HepG2 (cell line): ENCODE results near the gene LBX2. TPM values are rescaled to one million over a fixed set of nuclear protein-coding genes. Genes with fewer than 3 reads are reported as not detected.

Source experiments
- CC2D1A ChIP-seq: sonication (generic); formaldehyde crosslinking; IDR thresholded peaks from 2 replicates; pipeline ENCODE4 v1.8.1; 2023; ENCODE audit warnings: mild to moderate bottlenecking, missing genetic modification reagents
- FOXO1 ChIP-seq: sonication (generic); formaldehyde crosslinking; IDR thresholded peaks from 2 replicates; pipeline ENCODE4 v1.4.0; 2020; ENCODE audit warnings: missing genetic modification reagents
- GZF1 ChIP-seq: sonication (generic); formaldehyde crosslinking; IDR thresholded peaks from 2 replicates; pipeline ENCODE4 v1.5.1; 2020; ENCODE audit warnings: mild to moderate bottlenecking, missing genetic modification reagents
- HOXA3 ChIP-seq: sonication (generic); formaldehyde crosslinking; IDR thresholded peaks from 2 replicates; pipeline ENCODE4 v1.5.0; 2020; ENCODE audit warnings: missing genetic modification reagents
- MAX ChIP-seq: IDR thresholded peaks from 2 replicates; pipeline ENCODE4 v1.6.1; 2012; ENCODE audit warnings: inconsistent platforms
- NR2F2 ChIP-seq: IDR thresholded peaks from 2 replicates; pipeline ENCODE4 v1.6.1; 2012; ENCODE audit warnings: low read depth, inconsistent platforms, borderline replicate concordance
- NRL ChIP-seq: sonication (generic); formaldehyde crosslinking; IDR thresholded peaks from 2 replicates; pipeline ENCODE4 v1.5.0; 2020; ENCODE audit warnings: missing genetic modification reagents, mild to moderate bottlenecking, moderate library complexity, borderline replicate concordance
- PHF8 ChIP-seq: sonication (generic); formaldehyde crosslinking; IDR thresholded peaks from 2 replicates; pipeline ENCODE4 v1.5.0; 2020; ENCODE audit warnings: missing genetic modification reagents
- SP2 ChIP-seq: sonication (generic); formaldehyde crosslinking; IDR thresholded peaks from 2 replicates; pipeline ENCODE4 v1.5.1; 2020; ENCODE audit warnings: mild to moderate bottlenecking, missing genetic modification reagents
- TRIM24 ChIP-seq: sonication (generic); formaldehyde crosslinking; IDR thresholded peaks from 2 replicates; pipeline ENCODE4 v1.8.0; 2022; ENCODE audit warnings: mild to moderate bottlenecking, missing genetic modification reagents
- ZNF17 ChIP-seq: sonication (generic); formaldehyde crosslinking; IDR thresholded peaks from 2 replicates; pipeline ENCODE4 v1.5.0; 2020; ENCODE audit warnings: mild to moderate bottlenecking, missing genetic modification reagents
- ZNF263 ChIP-seq: sonication (generic); formaldehyde crosslinking; IDR thresholded peaks from 2 replicates; pipeline ENCODE4 v1.4.0; 2020; ENCODE audit warnings: missing genetic modification reagents
- ZNF737 ChIP-seq: sonication (generic); formaldehyde crosslinking; IDR thresholded peaks from 2 replicates; pipeline ENCODE4 v1.5.0; 2020; ENCODE audit warnings: missing genetic modification reagents, mild to moderate bottlenecking, borderline replicate concordance
- ZXDC ChIP-seq: sonication (generic); formaldehyde crosslinking; IDR thresholded peaks from 2 replicates; pipeline ENCODE4 v1.5.0; 2020; ENCODE audit warnings: mild to moderate bottlenecking, missing genetic modification reagents
- polyA plus RNA-seq, 8 experiments: library from polyadenylated mRNA; depleted of rRNA in 3 of 8; stranded (reverse) in 7 of 8; unstranded in 1 of 8; fragments of >200 nt; fragmentation: Illumina TruSeq in 4 of 8; extraction: Trizol in 4 of 8; gene quantifications; 2 replicates each; pipeline versions ENCODE4 v1.2.1 to v1.2.3, GENCODE V29; 2011 to 2016; ENCODE audit warnings: low read depth in 4 of 8, missing spikeins in 1 of 8, mixed read lengths in 1 of 8; ENCODE audit not compliant: insufficient read depth in 1 of 8
- total RNA-seq, 5 experiments: library from RNA; depleted of rRNA; stranded (reverse); fragments of >200 nt; fragmentation: Illumina TruSeq; extraction: Trizol; gene quantifications; 2 replicates each; pipeline ENCODE4 v1.2.3, GENCODE V29; 2016; ENCODE audit warnings: low read depth in 1 of 5
- TF ChIP-seq, protein P1 (sequence below): sonication (generic); formaldehyde crosslinking; conservative IDR thresholded peaks from 2 replicates; pipeline ENCODE4 v1.4.0; 2020; ENCODE audit warnings: missing genetic modification reagents
- TF ChIP-seq, protein P2 (sequence below): IDR thresholded peaks from 2 replicates; pipeline ENCODE4 v1.4.0; 2020; ENCODE audit warnings: mild to moderate bottlenecking, missing genetic modification reagents
- TF ChIP-seq, protein P3 (sequence below): sonication (generic); formaldehyde crosslinking; IDR thresholded peaks from 2 replicates; pipeline ENCODE4 v1.8.0; 2023; ENCODE audit warnings: mild to moderate bottlenecking, missing genetic modification reagents

LBX2 gene
- total and polyA plus RNA-seq, 2 of the 13 experiments (the other 11 are each of a cell fraction or from before 2014, with no cell fraction given), result 6.4 to 8.1 TPM

- TF ChIP-seq, protein P1, sequence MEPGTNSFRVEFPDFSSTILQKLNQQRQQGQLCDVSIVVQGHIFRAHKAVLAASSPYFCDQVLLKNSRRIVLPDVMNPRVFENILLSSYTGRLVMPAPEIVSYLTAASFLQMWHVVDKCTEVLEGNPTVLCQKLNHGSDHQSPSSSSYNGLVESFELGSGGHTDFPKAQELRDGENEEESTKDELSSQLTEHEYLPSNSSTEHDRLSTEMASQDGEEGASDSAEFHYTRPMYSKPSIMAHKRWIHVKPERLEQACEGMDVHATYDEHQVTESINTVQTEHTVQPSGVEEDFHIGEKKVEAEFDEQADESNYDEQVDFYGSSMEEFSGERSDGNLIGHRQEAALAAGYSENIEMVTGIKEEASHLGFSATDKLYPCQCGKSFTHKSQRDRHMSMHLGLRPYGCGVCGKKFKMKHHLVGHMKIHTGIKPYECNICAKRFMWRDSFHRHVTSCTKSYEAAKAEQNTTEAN (CRISPR knock-in tag), result no peak
- TF ChIP-seq NR2F2, result peak; percentile 54; the same call in 1 of the 2 replicates
- no peak for TF ChIP-seq ZNF737 (CRISPR knock-in tag)
- 0 out of 2 replicates have a peak, but pooled peaks have one; percentile 41 for TF ChIP-seq PHF8 (CRISPR knock-in tag)
- TF ChIP-seq MAX, result peak; percentile 75
- TF ChIP-seq HOXA3, result no peak; the same call in 1 of the 2 replicates
- TF ChIP-seq, protein P2, sequence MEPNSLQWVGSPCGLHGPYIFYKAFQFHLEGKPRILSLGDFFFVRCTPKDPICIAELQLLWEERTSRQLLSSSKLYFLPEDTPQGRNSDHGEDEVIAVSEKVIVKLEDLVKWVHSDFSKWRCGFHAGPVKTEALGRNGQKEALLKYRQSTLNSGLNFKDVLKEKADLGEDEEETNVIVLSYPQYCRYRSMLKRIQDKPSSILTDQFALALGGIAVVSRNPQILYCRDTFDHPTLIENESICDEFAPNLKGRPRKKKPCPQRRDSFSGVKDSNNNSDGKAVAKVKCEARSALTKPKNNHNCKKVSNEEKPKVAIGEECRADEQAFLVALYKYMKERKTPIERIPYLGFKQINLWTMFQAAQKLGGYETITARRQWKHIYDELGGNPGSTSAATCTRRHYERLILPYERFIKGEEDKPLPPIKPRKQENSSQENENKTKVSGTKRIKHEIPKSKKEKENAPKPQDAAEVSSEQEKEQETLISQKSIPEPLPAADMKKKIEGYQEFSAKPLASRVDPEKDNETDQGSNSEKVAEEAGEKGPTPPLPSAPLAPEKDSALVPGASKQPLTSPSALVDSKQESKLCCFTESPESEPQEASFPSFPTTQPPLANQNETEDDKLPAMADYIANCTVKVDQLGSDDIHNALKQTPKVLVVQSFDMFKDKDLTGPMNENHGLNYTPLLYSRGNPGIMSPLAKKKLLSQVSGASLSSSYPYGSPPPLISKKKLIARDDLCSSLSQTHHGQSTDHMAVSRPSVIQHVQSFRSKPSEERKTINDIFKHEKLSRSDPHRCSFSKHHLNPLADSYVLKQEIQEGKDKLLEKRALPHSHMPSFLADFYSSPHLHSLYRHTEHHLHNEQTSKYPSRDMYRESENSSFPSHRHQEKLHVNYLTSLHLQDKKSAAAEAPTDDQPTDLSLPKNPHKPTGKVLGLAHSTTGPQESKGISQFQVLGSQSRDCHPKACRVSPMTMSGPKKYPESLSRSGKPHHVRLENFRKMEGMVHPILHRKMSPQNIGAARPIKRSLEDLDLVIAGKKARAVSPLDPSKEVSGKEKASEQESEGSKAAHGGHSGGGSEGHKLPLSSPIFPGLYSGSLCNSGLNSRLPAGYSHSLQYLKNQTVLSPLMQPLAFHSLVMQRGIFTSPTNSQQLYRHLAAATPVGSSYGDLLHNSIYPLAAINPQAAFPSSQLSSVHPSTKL (CRISPR knock-in tag), result peak; percentile 45; the same call in 1 of the 2 replicates
- TF ChIP-seq SP2 (CRISPR knock-in tag), result 0 out of 2 replicates have a peak, but pooled peaks have one; percentile 20
- no peak for TF ChIP-seq ZNF17 (CRISPR knock-in tag)
- no peak for TF ChIP-seq ZXDC (CRISPR knock-in tag)
- TF ChIP-seq ZNF263 (CRISPR knock-in tag), result peak; percentile 27; the same call in 1 of the 2 replicates
- TF ChIP-seq GZF1, result peak; percentile 75; the same call in 1 of the 2 replicates
- peak; percentile 52; the same call in 1 of the 2 replicates for TF ChIP-seq NRL (CRISPR knock-in tag)
- 0 out of 2 replicates have a peak, but pooled peaks have one; percentile 28 for TF ChIP-seq CC2D1A (CRISPR knock-in tag)
- TF ChIP-seq, protein P3, sequence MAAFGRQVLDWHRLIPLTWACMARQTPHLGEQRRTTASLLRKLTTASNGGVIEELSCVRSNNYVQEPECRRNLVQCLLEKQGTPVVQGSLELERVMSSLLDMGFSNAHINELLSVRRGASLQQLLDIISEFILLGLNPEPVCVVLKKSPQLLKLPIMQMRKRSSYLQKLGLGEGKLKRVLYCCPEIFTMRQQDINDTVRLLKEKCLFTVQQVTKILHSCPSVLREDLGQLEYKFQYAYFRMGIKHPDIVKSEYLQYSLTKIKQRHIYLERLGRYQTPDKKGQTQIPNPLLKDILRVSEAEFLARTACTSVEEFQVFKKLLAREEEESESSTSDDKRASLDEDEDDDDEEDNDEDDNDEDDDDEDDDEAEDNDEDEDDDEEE (CRISPR knock-in tag), result 0 out of 2 replicates have a peak, but pooled peaks have one; percentile 40
- TF ChIP-seq FOXO1 (CRISPR knock-in tag), result 0 out of 2 replicates have a peak, but pooled peaks have one; percentile 13
- no peak for TF ChIP-seq TRIM24
Measured at GRCh38 chr2:74512744-74513604, 13.6 kb upstream of the LBX2 start (continued).
